Measurements from ENCODE around the gene EXD1. TPM values are rescaled to one million over a fixed set of nuclear protein-coding genes. Genes with fewer than 3 reads are reported as not detected.
A peak's percentile ranks its signal among the peaks of the same experiment; 100 is the strongest.

The EXD1 gene, protein sequence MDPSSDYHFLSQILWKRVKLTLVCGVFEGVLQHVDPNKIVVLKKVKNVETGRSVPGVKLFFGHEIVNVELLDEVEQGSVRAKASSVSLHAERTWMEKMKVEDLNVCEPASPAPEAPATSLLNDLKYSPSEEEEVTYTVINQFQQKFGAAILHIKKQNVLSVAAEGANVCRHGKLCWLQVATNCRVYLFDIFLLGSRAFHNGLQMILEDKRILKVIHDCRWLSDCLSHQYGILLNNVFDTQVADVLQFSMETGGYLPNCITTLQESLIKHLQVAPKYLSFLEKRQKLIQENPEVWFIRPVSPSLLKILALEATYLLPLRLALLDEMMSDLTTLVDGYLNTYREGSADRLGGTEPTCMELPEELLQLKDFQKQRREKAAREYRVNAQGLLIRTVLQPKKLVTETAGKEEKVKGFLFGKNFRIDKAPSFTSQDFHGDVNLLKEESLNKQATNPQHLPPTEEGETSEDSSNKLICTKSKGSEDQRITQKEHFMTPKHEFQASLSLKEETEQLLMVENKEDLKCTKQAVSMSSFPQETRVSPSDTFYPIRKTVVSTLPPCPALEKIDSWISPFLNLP
- total RNA-seq (not detected), polyA plus RNA-seq (not detected)
- long read RNA-seq, donor 1, partial matches to known transcripts: 78 of 78 reads
- long read RNA-seq, donor 1, other reads (novel, unspliced or antisense): 0 of 78 reads
- long read RNA-seq, donor 2, partial matches to known transcripts: 25 of 38 reads
- long read RNA-seq, donor 2, other reads (novel, unspliced or antisense): 13 of 38 reads

DNA sequence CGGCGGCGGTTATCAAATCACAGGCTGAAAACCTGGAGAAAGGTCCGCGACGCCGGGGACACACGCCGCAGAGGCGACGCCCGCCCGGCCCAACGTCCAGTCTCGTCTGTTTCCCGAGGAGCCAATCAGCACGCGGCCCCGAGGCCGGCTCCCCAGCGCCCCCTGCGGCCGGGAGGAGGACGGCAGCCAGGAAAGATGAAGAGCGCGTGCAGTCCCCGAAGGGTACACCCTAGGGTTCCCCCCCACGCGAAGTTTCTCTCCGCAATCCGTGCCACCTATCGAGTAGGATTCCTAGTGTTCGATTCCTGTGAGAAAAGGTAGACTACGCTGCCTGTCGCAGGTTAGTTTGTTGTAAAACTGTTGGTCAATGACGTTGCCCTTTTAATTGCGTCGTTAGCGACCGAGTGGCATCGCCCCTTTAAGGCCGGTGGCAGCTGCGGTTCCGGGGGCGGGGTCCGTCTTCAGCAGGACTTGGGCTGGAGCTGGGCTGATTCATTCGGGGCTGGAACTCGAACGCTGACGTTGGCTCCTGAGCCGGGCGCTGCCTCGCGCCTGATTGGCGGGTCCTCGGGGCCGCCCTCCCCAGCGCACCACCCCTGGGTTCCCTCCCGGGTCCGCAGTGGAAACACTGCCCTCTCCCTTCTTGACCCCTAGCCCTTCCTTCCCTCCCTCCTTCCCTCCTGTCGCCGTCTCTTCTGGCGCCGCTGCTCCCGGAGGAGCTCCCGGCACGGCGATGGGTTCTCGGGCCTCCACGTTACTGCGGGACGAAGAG is at the start of gene EXD1, which contains the start of gene CHP1:
EXD1 (minus strand) TSS at position 108 of the 772 bp plus-strand sequence. CDS start 4,182 bp downstream, outside the sequence.
CHP1 (plus strand) TSS at position 619 of the 772 bp plus-strand sequence; CDS start at position 734, 115 bp downstream.
- Histone ChIP-seq H3K4me1 (peaks cover 10 to 45% (median 26%) of the 10 kb centered on the region in 6 donors), H3K36me3 (no peaks in the 10 kb centered on the region), H3K27me3 (replicated peaks in 1 of 7) (no peaks in the 10 kb centered on the region), H3K27ac (peak within 1 kb of the TSS; percentile 67 to 93 (median 90)), H3K4me3 (peak within 1 kb of the TSS; percentile 54 to 86 (median 76)), H3K9me3 (no peaks in the 10 kb centered on the region)
- WGBS, 5 donors: 0 to 2% (median 1%) methylated on average over 51 to 72 of the region's 72 CpGs
- TF ChIP-seq, protein P1, sequence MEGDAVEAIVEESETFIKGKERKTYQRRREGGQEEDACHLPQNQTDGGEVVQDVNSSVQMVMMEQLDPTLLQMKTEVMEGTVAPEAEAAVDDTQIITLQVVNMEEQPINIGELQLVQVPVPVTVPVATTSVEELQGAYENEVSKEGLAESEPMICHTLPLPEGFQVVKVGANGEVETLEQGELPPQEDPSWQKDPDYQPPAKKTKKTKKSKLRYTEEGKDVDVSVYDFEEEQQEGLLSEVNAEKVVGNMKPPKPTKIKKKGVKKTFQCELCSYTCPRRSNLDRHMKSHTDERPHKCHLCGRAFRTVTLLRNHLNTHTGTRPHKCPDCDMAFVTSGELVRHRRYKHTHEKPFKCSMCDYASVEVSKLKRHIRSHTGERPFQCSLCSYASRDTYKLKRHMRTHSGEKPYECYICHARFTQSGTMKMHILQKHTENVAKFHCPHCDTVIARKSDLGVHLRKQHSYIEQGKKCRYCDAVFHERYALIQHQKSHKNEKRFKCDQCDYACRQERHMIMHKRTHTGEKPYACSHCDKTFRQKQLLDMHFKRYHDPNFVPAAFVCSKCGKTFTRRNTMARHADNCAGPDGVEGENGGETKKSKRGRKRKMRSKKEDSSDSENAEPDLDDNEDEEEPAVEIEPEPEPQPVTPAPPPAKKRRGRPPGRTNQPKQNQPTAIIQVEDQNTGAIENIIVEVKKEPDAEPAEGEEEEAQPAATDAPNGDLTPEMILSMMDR (IDR thresholded peaks at IDR 0.05 in 8 of 11, conservative IDR thresholded peaks at IDR 0.05 in 3 of 11): peak; percentile 92 to 99 (median 97)
- TF ChIP-seq POLR2A (IDR thresholded peaks at IDR 0.05): peak in 2 of 3 donors; percentile 2 to 83
- peak; percentile 91 to 96 (median 94) for TF ChIP-seq POLR2AphosphoS5 (IDR thresholded peaks at IDR 0.05)
- intact Hi-C loops (cut with DNase I; ENCODE audit: low total_unique reads): no loop called here
- peak; percentile 99 for DNase-seq

DNA sequence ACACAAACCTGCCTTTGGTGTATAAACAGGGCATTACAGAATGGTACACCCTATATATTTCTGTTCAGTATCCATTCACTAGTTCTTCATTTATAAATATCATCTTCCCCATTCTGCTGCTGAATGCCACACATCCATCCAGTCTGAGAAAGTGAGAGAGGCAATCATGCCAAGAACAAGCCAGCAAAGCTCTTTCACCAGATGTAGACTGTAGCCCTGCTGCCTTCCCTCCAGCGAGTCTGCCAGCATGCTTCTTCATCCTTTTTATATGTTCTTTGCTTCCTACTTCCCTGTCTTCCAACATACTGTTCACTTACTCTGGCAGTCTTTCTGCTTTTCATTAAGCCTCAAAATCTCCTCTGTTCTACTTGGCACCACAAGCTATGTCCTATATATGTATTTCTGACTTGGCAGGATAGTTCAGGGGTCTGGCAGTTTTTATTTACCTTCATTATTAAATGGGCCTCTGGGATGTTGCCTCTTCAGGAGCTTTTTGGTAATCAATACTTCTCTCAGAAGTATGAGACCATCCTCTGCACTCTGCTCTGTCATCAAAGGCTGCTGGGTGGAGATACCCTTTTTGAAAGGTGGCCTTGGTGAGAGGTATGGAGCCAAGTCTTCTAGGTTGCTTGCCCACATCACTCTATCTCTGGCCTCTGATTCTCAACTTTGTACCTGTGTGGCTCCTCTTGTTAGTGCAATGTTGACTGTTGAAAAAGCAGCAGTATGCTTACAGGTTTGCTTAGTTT is 49.2 kb upstream of the EXD1 start:
- Histone ChIP-seq H3K36me3 (peaks cover 0 to 65% (median 21%) of the 10 kb centered on the region in 6 donors), H3K9me3 (no peaks in the 10 kb centered on the region), H3K4me1 (peaks cover 0 to 12% (median 9%) of the 10 kb centered on the region in 6 donors), H3K27ac (no peak overlapping the region), H3K27me3 (replicated peaks in 1 of 7) (no peaks in the 10 kb centered on the region), H3K4me3 (no peak overlapping the region)
- 79 to 86% (median 82%) methylated on average over 1 of the region's 1 CpG for WGBS, 5 donors
- intact Hi-C loops (cut with DNase I; ENCODE audit: low total_unique reads): no loop called here
- no peak for DNase-seq
- TF ChIP-seq, protein P1 (IDR thresholded peaks at IDR 0.05 in 8 of 11, conservative IDR thresholded peaks at IDR 0.05 in 3 of 11): no peak
- TF ChIP-seq POLR2AphosphoS5 (IDR thresholded peaks at IDR 0.05) (no peak), POLR2A (IDR thresholded peaks at IDR 0.05) (no peak)

- Histone ChIP-seq H3K4me3 (no peak overlapping the region), H3K9me3 (no peaks in the 10 kb centered on the region), H3K27me3 (replicated peaks in 1 of 7) (no peaks in the 10 kb centered on the region), H3K27ac (no peak overlapping the region), H3K4me1 (peaks cover 0 to 5% (median 5%) of the 10 kb centered on the region in 6 donors), H3K36me3 (peaks cover 0 to 79% (median 30%) of the 10 kb centered on the region in 6 donors)
- TF ChIP-seq POLR2A (IDR thresholded peaks at IDR 0.05): no peak
- no peak for DNase-seq
- intact Hi-C loops (cut with DNase I; ENCODE audit: low total_unique reads): no loop called here
- WGBS, 5 donors: 85 to 95% (median 86%) methylated on average over 3 of the region's 3 CpGs
Observed at GRCh38 chr15:41278319-41278718, 47.8 kb upstream of the EXD1 start.

GRCh38 chr15:41276831-41277230 is 46.3 kb upstream of the EXD1 start:
- TF ChIP-seq POLR2A (IDR thresholded peaks at IDR 0.05) (no peak), POLR2AphosphoS5 (IDR thresholded peaks at IDR 0.05) (no peak)
- TF ChIP-seq, protein P1 (IDR thresholded peaks at IDR 0.05 in 8 of 11, conservative IDR thresholded peaks at IDR 0.05 in 3 of 11): no peak
- Histone ChIP-seq H3K27me3 (replicated peaks in 1 of 7) (no peaks in the 10 kb centered on the region), H3K9me3 (no peaks in the 10 kb centered on the region), H3K4me3 (no peak overlapping the region), H3K36me3 (peaks cover 0 to 94% (median 34%) of the 10 kb centered on the region in 6 donors), H3K27ac (no peak overlapping the region), H3K4me1 (no peaks in the 10 kb centered on the region)
- intact Hi-C loops (cut with DNase I; ENCODE audit: low total_unique reads): no loop called here
- DNase-seq: no peak

Measured in spleen (tissue), 13 donors.